HFF-Myc (cell line): ENCODE measurements around the gene SCAMP1.

ENCODE experiments used
- DNase-seq: peaks from one replicate; pipeline ENCODE4 v3.0.0-alpha.2; 2011; ENCODE audit warnings: low read depth; ENCODE audit errors: extremely low read depth
- H3K4me3 ChIP-seq: replicated peaks from 2 replicates; pipeline ENCODE4 v1.5.1; 2011; ENCODE audit warnings: low read depth, mild to moderate bottlenecking, control low read depth, low read length
- CTCF ChIP-seq: IDR thresholded peaks from 2 replicates; pipeline ENCODE4 v1.5.1; 2012; ENCODE audit warnings: mild to moderate bottlenecking, low read depth, low read length, control low read depth; ENCODE audit errors: missing control alignments

The SCAMP1 gene

GRCh38 chr5:78359831-78360673 is at the start of gene SCAMP1:
SCAMP1 (plus strand) TSS chr5:78360617; CDS start chr5:78360672, 55 bp downstream.
- H3K4me3 ChIP-seq, result peak within 1 kb of the TSS; percentile 96
- DNase-seq, result peak; percentile 65
- no peak for TF ChIP-seq CTCF

- no peak for DNase-seq
- no peak overlapping the region for H3K4me3 ChIP-seq
- TF ChIP-seq CTCF, result no peak
Observed at GRCh38 chr5:78317515-78317914, 42.9 kb upstream of the SCAMP1 start.

GRCh38 chr5:78318337-78318736 is 42.1 kb upstream of the SCAMP1 start:
- no peak for TF ChIP-seq CTCF
- no peak overlapping the region for H3K4me3 ChIP-seq
- no peak for DNase-seq

- TF ChIP-seq CTCF, result peak; percentile 51
- H3K4me3 ChIP-seq, result no peak overlapping the region
- no peak for DNase-seq
Observed at GRCh38 chr5:78320401-78320800, 40.0 kb upstream of the SCAMP1 start.

GRCh38 chr5:78323241-78323640 is 37.2 kb upstream of the SCAMP1 start:
- no peak for DNase-seq
- H3K4me3 ChIP-seq, result no peak overlapping the region
- no peak for TF ChIP-seq CTCF

GRCh38 chr5:78326930-78327329 is 33.5 kb upstream of the SCAMP1 start:
- H3K4me3 ChIP-seq, result no peak overlapping the region
- DNase-seq, result no peak
- TF ChIP-seq CTCF, result no peak
